Astrocyte (in vitro differentiated cells and primary cell): ENCODE measurements around the gene C1QL2.

Experiments
- CTCF ChIP-seq: IDR thresholded peaks from 2 replicates; pipeline ENCODE4 v1.5.1; 2011; ENCODE audit warnings: low read depth, mild to moderate bottlenecking, inconsistent platforms, low read length, moderate library complexity; ENCODE audit not compliant: insufficient read depth
- EZH2 ChIP-seq: IDR thresholded peaks from 2 replicates; pipeline ENCODE4 v1.6.1; 2012; ENCODE audit warnings: mild to moderate bottlenecking, low read length, inconsistent platforms; ENCODE audit not compliant: insufficient read depth

- TF ChIP-seq CTCF (no peak), EZH2 (no peak)
These were observed 16.4 kb upstream of the C1QL2 start for GRCh38 chr2:119174993-119175347.
